HG02610 (cell line): ENCODE results near the gene MRGPRF.

Source experiments
- ATAC-seq: cut with Tn5 transposase; IDR thresholded peaks from one replicate; pipeline ENCODE4 v1.9.1; 2021; ENCODE audit warnings: mild to moderate bottlenecking, moderate library complexity; ENCODE audit not compliant: unreplicated experiment

Gene MRGPRF

GRCh38 chr11:69030301-69030700, 17.3 kb upstream of the MRGPRF start:
- no peak for ATAC-seq

- ATAC-seq: no peak
Measured at GRCh38 chr11:69027704-69028372, 14.8 kb upstream of the MRGPRF start.

GRCh38 chr11:69024509-69024908, 11.5 kb upstream of the MRGPRF start:
- no peak for ATAC-seq

- no peak for ATAC-seq
Measured at GRCh38 chr11:69022260-69022659, 9.2 kb upstream of the MRGPRF start.

GRCh38 chr11:69018924-69019323, 5.9 kb upstream of the MRGPRF start:
- ATAC-seq: no peak

- ATAC-seq: no peak
Measured at GRCh38 chr11:69017951-69018350, 4.9 kb upstream of the MRGPRF start.

GRCh38 chr11:69014898-69015549, 2.0 kb upstream of the MRGPRF start:
- ATAC-seq: no peak

- ATAC-seq: no peak
Measured at GRCh38 chr11:69014084-69014851, 1.2 kb upstream of the MRGPRF start.

GRCh38 chr11:69012092-69013008, 696 bp downstream of the MRGPRF start:
- ATAC-seq: no peak

- no peak for ATAC-seq
Measured at GRCh38 chr11:69011624-69012091, 1.4 kb downstream of the MRGPRF start.

GRCh38 chr11:69010964-69011623, 2.0 kb downstream of the MRGPRF start:
- ATAC-seq: no peak

GRCh38 chr11:69010361-69010891, 2.6 kb downstream of the MRGPRF start:
- ATAC-seq: no peak

- no peak for ATAC-seq
Measured at GRCh38 chr11:69009441-69010211, 3.4 kb downstream of the MRGPRF start.

- ATAC-seq: no peak
Measured at GRCh38 chr11:69008737-69009440, 4.2 kb downstream of the MRGPRF start.

- no peak for ATAC-seq
Measured at GRCh38 chr11:69007975-69008381, 5.1 kb downstream of the MRGPRF start.

- no peak for ATAC-seq
Measured at GRCh38 chr11:69006816-69007215, 6.2 kb downstream of the MRGPRF start.

- ATAC-seq: no peak
Measured at GRCh38 chr11:69005631-69006368, 7.2 kb downstream of the MRGPRF start.

- no peak for ATAC-seq
Measured at GRCh38 chr11:69005183-69005630, 7.8 kb downstream of the MRGPRF start.
